Naive thymus-derived CD4-positive, alpha-beta T cell (primary cell): ENCODE data around the gene DIDO1. TPM values are rescaled to one million over a fixed set of nuclear protein-coding genes. Genes with fewer than 3 reads are reported as not detected.

Source experiments
- ATAC-seq: fragments of 150-1000 bp; cut with Tn5 transposase; 2 replicates; pipeline ENCODE4 v1.10.0; 2021; ENCODE audit warnings: mild to moderate bottlenecking, moderate library complexity
- CTCF ChIA-PET: fragments of 350-600 bp; sonication (Branson Sonifier 250); formaldehyde crosslinking; loops from one replicate; lab custom pipeline; 2021; ENCODE audit warnings: antibody characterized with exemption; lab: Charles Lee
- POLR2A ChIA-PET: fragments of 350-600 bp; sonication (Branson Sonifier 250); formaldehyde crosslinking; loops from one replicate; lab custom pipeline; 2021; ENCODE audit warnings: antibody characterized with exemption, inconsistent platforms; lab: Charles Lee
- DNase-seq, 9 donors: peaks; one replicate each; pipeline versions ENCODE4 v3.0.0 to v3.0.0-alpha.2; 2020 to 2022; ENCODE audit warnings: mixed read lengths in 1 of 9
- H3K27ac ChIP-seq: one replicate; pipeline ENCODE4 v1.7.0; 2013; ENCODE audit warnings: mild to moderate bottlenecking, low read depth, low read length, moderate library complexity
- H3K27me3 ChIP-seq, 2 donors: one replicate each; pipeline ENCODE4 v1.7.0; 2013; ENCODE audit warnings: low read length in 2 of 2, mild to moderate bottlenecking in 2 of 2, moderate library complexity in 2 of 2; ENCODE audit not compliant: control insufficient read depth in 2 of 2, insufficient read depth in 2 of 2
- H3K36me3 ChIP-seq, 3 experiments: 1 replicate in 2 of 3; 2 replicates in 1 of 3; pipeline ENCODE4 v1.7.0; 2013; ENCODE audit warnings: low read length in 3 of 3, mild to moderate bottlenecking in 3 of 3, moderate library complexity in 1 of 3; ENCODE audit not compliant: insufficient read depth in 3 of 3, control insufficient read depth in 2 of 3
- H3K4me1 ChIP-seq, 2 donors: one replicate each; pipeline ENCODE4 v1.7.0; 2013; ENCODE audit warnings: low read length in 2 of 2, mild to moderate bottlenecking in 2 of 2, moderate library complexity in 1 of 2; ENCODE audit not compliant: control insufficient read depth in 2 of 2, insufficient read depth in 2 of 2
- H3K4me3 ChIP-seq: 2 replicates; pipeline ENCODE4 v1.7.0; 2013; ENCODE audit warnings: mild to moderate bottlenecking, low read length
- H3K9me3 ChIP-seq, 3 experiments: 1 replicate in 2 of 3; 2 replicates in 1 of 3; pipeline ENCODE4 v1.7.0; 2013; ENCODE audit warnings: low read length in 3 of 3; ENCODE audit not compliant: control insufficient read depth in 2 of 3
- H3K27ac Mint-ChIP-seq, 9 donors: one replicate each; pipeline ENCODE4 v1.8.0; 2020 to 2022; ENCODE audit warnings: mixed read lengths in 9 of 9, mild to moderate bottlenecking in 8 of 9, moderate library complexity in 5 of 9, inconsistent platforms in 2 of 9
- H3K27me3 Mint-ChIP-seq, 5 donors: one replicate each; pipeline ENCODE4 v1.8.0; 2021 to 2022; ENCODE audit warnings: mixed read lengths in 5 of 5, mild to moderate bottlenecking in 1 of 5
- H3K36me3 Mint-ChIP-seq, 5 donors: one replicate each; pipeline ENCODE4 v1.8.0; 2020 to 2022; ENCODE audit warnings: mixed read lengths in 5 of 5, mild to moderate bottlenecking in 3 of 5, inconsistent platforms in 1 of 5
- H3K4me1 Mint-ChIP-seq, 7 donors: one replicate each; pipeline ENCODE4 v1.8.0; 2020 to 2022; ENCODE audit warnings: mixed read lengths in 7 of 7, mild to moderate bottlenecking in 3 of 7, inconsistent platforms in 1 of 7
- H3K4me3 Mint-ChIP-seq, 10 donors: one replicate each; pipeline ENCODE4 v1.8.0; 2020 to 2022; ENCODE audit warnings: mild to moderate bottlenecking in 10 of 10, mixed read lengths in 10 of 10, moderate library complexity in 6 of 10, inconsistent platforms in 2 of 10
- H3K9me3 Mint-ChIP-seq, 11 donors: one replicate each; pipeline ENCODE4 v1.8.0; 2020 to 2022; ENCODE audit warnings: mixed read lengths in 11 of 11, mild to moderate bottlenecking in 4 of 11, inconsistent platforms in 1 of 11, moderate library complexity in 1 of 11
- intact Hi-C, 2 donors: fragments of 100-400 bp; cut with micrococcal nuclease; formaldehyde crosslinking; loops; one replicate each; pipeline ENCODE4 v1.15.1; 2023
- polyA plus RNA-seq, 2 donors: library from polyadenylated mRNA; unstranded; fragments of 300-500 nt; fragmentation: Illumina TruSeq; gene quantifications; one replicate each; pipeline ENCODE4 v1.2.3, GENCODE V29; 2021
- total RNA-seq, 6 experiments: library from RNA in 5 of 6; stranded (reverse) in 5 of 6; gene quantifications; 1 replicate in 5 of 6; 2 replicates in 1 of 6; pipeline ENCODE4 v1.2.3 and lab custom pipeline; 2021 to 2026

DIDO1 gene
- total and polyA plus RNA-seq, 7 experiments from 2014 or later = 36.6 to 139 (median 69.2) TPM

GRCh38 chr20:62872184-62872847, 54.0 kb downstream of the DIDO1 start:
- H3K36me3 ChIP-seq = no peaks in the 10 kb centered on the region
- Mint-ChIP-seq H3K4me3 (no peak overlapping the region), H3K27ac (no peak overlapping the region), H3K36me3 (peaks cover 0 to 4% (median 0%) of the 10 kb centered on the region in 5 donors), H3K9me3 (peaks cover 0 to 7% (median 0%) of the 10 kb centered on the region in 11 donors), H3K4me1 (peaks cover 7 to 36% (median 21%) of the 10 kb centered on the region in 7 donors), H3K27me3 (peaks cover 0 to 9% (median 0%) of the 10 kb centered on the region in 5 donors)
- H3K27me3 ChIP-seq = no peaks in the 10 kb centered on the region
- ChIA-PET CTCF (interaction anchor here (0.6 to 1.4 kb wide), 4 partner anchors 15 to 136 kb away, joined by 3 to 5 read pairs (median 4); no protein-coding TSS in a partner anchor), POLR2A (interaction anchor here (1.0 kb wide), 1 partner anchor 98 kb away, joined by 3 read pairs; no protein-coding TSS in a partner anchor)
- H3K4me1 ChIP-seq = peaks cover 0 to 6% of the 10 kb centered on the region in 2 donors
- no peak overlapping the region for H3K27ac ChIP-seq
- no peaks in the 10 kb centered on the region for H3K9me3 ChIP-seq
- ATAC-seq (no peak), DNase-seq (no peak)
- intact Hi-C loops = loop anchor here in 1 of 2 donors (2.0 kb wide), 1 partner anchor 136 kb away; no protein-coding TSS in a partner anchor
- no peak overlapping the region for H3K4me3 ChIP-seq

- DNase-seq (no peak), ATAC-seq (no peak)
- Mint-ChIP-seq H3K27me3 (peaks cover 0 to 44% (median 0%) of the 10 kb centered on the region in 5 donors), H3K9me3 (peaks cover 0 to 3% (median 0%) of the 10 kb centered on the region in 11 donors), H3K4me1 (peaks cover 7 to 22% (median 14%) of the 10 kb centered on the region in 7 donors), H3K4me3 (no peak overlapping the region), H3K36me3 (peaks cover 0 to 7% (median 0%) of the 10 kb centered on the region in 5 donors), H3K27ac (no peak overlapping the region)
- Histone ChIP-seq H3K4me1 (peaks cover 9 to 15% of the 10 kb centered on the region in 2 donors), H3K4me3 (no peak overlapping the region), H3K36me3 (no peaks in the 10 kb centered on the region), H3K27me3 (no peaks in the 10 kb centered on the region), H3K9me3 (no peaks in the 10 kb centered on the region), H3K27ac (no peak overlapping the region)
- intact Hi-C loops = loop anchor here (5.0 kb wide), 5 partner anchors 38 to 742 kb away; partner anchors contain the start of genes DIDO1 (in 2 of the 2), LSM14B (in 1 of the 2) and YTHDF1 (in 1 of the 2)
- POLR2A ChIA-PET = interaction anchor here (1.0 kb wide), 1 partner anchor 22 kb away, joined by 4 read pairs; no protein-coding TSS in a partner anchor
- CTCF ChIA-PET = no interaction called here
Observed at GRCh38 chr20:62864207-62864606, 62.1 kb downstream of the DIDO1 start.

- H3K36me3 Mint-ChIP-seq = peaks cover 6 to 11% (median 9%) of the 10 kb centered on the region in 5 donors
- Histone ChIP-seq H3K9me3 (no peaks in the 10 kb centered on the region), H3K4me3 (no peak within 1 kb of the TSS), H3K36me3 (peaks cover 0 to 7% (median 2%) of the 10 kb centered on the region in 3 experiments), H3K27me3 (no peaks in the 10 kb centered on the region), H3K27ac (peak within 1 kb of the TSS; percentile 48), H3K4me1 (peaks cover 9 to 15% of the 10 kb centered on the region in 2 donors)
- ChIA-PET POLR2A (interaction anchor here (0.5 to 1.7 kb wide), 10 partner anchors 25 to 147 kb away, joined by 3 to 10 read pairs (median 3); no protein-coding TSS in a partner anchor), CTCF (interaction anchor here (1.0 to 1.2 kb wide), 3 partner anchors 14 to 93 kb away, joined by 3 to 4 read pairs (median 3); no protein-coding TSS in a partner anchor)
- DNase-seq (peak; percentile 90 to 100 (median 93)), ATAC-seq (peak; percentile 98)
- peak within 1 kb of the TSS; percentile 26 to 91 (median 74) for H3K27ac Mint-ChIP-seq
- H3K9me3 Mint-ChIP-seq = peaks cover 0 to 3% (median 0%) of the 10 kb centered on the region in 11 donors
- H3K27me3 Mint-ChIP-seq = peaks cover 0 to 37% (median 0%) of the 10 kb centered on the region in 5 donors
- H3K4me3 Mint-ChIP-seq = peak within 1 kb of the TSS; percentile 69 to 84 (median 76)
- H3K4me1 Mint-ChIP-seq = peaks cover 10 to 30% (median 22%) of the 10 kb centered on the region in 7 donors
- intact Hi-C loops = loop anchor here (1.0 to 5.0 kb wide), 11 partner anchors 29 to 740 kb away; partner anchors contain the start of genes DIDO1 (in 2 of the 2), GID8 (in 1 of the 2), LSM14B (in 1 of the 2) and OGFR (in 1 of the 2)
Observed at GRCh38 chr20:62861726-62862336, 64.5 kb downstream of the DIDO1 start, which contains the start of gene TCFL5. TSS of gene TCFL5 (minus strand) at chr20:62861822. CDS start at chr20:62861670, 152 bp downstream.

GRCh38 chr20:62860924-62861691, 65.2 kb downstream of the DIDO1 start:
- ATAC-seq (peak; percentile 28), DNase-seq (peak in 8 of 9 donors; percentile 36 to 66 (median 58))
- Mint-ChIP-seq H3K27me3 (peaks cover 0 to 37% (median 0%) of the 10 kb centered on the region in 5 donors), H3K36me3 (peaks cover 6 to 12% (median 9%) of the 10 kb centered on the region in 5 donors), H3K27ac (peak overlapping the region in 1 of 9 donors; percentile 71), H3K4me3 (peak overlapping the region in 7 of 10 donors; percentile 34 to 84 (median 42)), H3K9me3 (peaks cover 0 to 3% (median 0%) of the 10 kb centered on the region in 11 donors), H3K4me1 (peaks cover 10 to 30% (median 22%) of the 10 kb centered on the region in 7 donors)
- Histone ChIP-seq H3K4me3 (no peak overlapping the region), H3K27me3 (no peaks in the 10 kb centered on the region), H3K9me3 (no peaks in the 10 kb centered on the region), H3K27ac (no peak overlapping the region), H3K4me1 (peaks cover 9 to 15% of the 10 kb centered on the region in 2 donors), H3K36me3 (peaks cover 0 to 10% (median 3%) of the 10 kb centered on the region in 3 experiments)
- CTCF ChIA-PET = interaction anchor here (1.0 to 1.2 kb wide), 3 partner anchors 14 to 93 kb away, joined by 3 to 4 read pairs (median 3); no protein-coding TSS in a partner anchor
- intact Hi-C loops = loop anchor here (1.0 to 5.0 kb wide), 8 partner anchors 41 to 739 kb away; partner anchors contain the start of genes DIDO1 (in 2 of the 2), LSM14B (in 1 of the 2), OGFR (in 1 of the 2) and YTHDF1 (in 1 of the 2)
- POLR2A ChIA-PET = interaction anchor here (0.5 to 1.7 kb wide), 9 partner anchors 26 to 148 kb away, joined by 3 to 10 read pairs (median 3); no protein-coding TSS in a partner anchor

GRCh38 chr20:62860391-62860923, 65.8 kb downstream of the DIDO1 start:
- intact Hi-C loops = loop anchor here (2.0 to 5.0 kb wide), 6 partner anchors 42 to 738 kb away; partner anchors contain the start of genes DIDO1 (in 2 of the 2), LSM14B (in 1 of the 2) and YTHDF1 (in 1 of the 2)
- DNase-seq = no peak
- peaks cover 6 to 12% (median 9%) of the 10 kb centered on the region in 5 donors for H3K36me3 Mint-ChIP-seq
- ChIA-PET CTCF (no interaction called here), POLR2A (interaction anchor here (0.7 to 1.6 kb wide), 3 partner anchors 13 to 45 kb away, joined by 3 to 7 read pairs (median 4); no protein-coding TSS in a partner anchor)
- H3K4me3 ChIP-seq = peak overlapping the region; percentile 27
- peaks cover 0 to 32% (median 0%) of the 10 kb centered on the region in 5 donors for H3K27me3 Mint-ChIP-seq
- peak overlapping the region; percentile 67 to 84 (median 76) for H3K4me3 Mint-ChIP-seq
- H3K27me3 ChIP-seq = no peaks in the 10 kb centered on the region
- peaks cover 0 to 10% (median 3%) of the 10 kb centered on the region in 3 experiments for H3K36me3 ChIP-seq
- no peaks in the 10 kb centered on the region for H3K9me3 ChIP-seq
- H3K9me3 Mint-ChIP-seq = peaks cover 0 to 3% (median 0%) of the 10 kb centered on the region in 11 donors
- H3K4me1 Mint-ChIP-seq = peaks cover 10 to 30% (median 22%) of the 10 kb centered on the region in 7 donors
- peak overlapping the region in 8 of 9 donors; percentile 24 to 84 (median 66) for H3K27ac Mint-ChIP-seq
- no peak for ATAC-seq
- H3K4me1 ChIP-seq = peaks cover 9 to 15% of the 10 kb centered on the region in 2 donors
- no peak overlapping the region for H3K27ac ChIP-seq
